ENCODE data around the gene OR2A5.

OR2A5 gene

GRCh38 chr7:144100607-144101006 lies 51.9 kb downstream of the OR2A5 start:
- no peak for DNase-seq (ENCODE audit: low read depth in 1 of 2, low spot score in 1 of 2)
- no peak for TF ChIP-seq JUND (IDR thresholded peaks at IDR 0.05; ENCODE audit: low read depth)
- in situ Hi-C loops (cut with HindIII; ENCODE audit: low pct_unique_long_range_greater_than_20kb, low sequenced_read_pairs): no loop called here

DNA sequence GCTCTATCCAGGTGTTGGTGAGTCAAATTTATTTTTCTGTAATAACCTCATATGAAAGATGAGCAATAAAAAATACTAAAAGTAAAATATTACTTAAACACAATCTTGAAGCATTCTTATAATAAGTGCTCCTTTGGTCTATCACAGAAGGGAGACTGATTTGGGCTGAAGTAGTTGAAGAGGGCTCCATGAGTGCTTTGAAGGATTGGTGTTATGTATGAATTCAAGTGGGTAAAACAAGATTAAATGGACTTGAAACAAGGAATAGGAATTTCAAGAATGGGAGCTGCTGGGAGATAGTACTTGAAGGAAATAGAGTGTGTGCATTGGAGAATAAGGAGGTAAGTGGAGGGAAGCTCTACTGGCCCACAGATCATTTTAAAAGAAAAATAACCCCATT lies 53.3 kb downstream of the OR2A5 start:
- in situ Hi-C loops (cut with HindIII; ENCODE audit: low pct_unique_long_range_greater_than_20kb, low sequenced_read_pairs): no loop called here
- TF ChIP-seq JUND (IDR thresholded peaks at IDR 0.05; ENCODE audit: low read depth): no peak
- no peak for DNase-seq (ENCODE audit: low read depth in 1 of 2, low spot score in 1 of 2)

GRCh38 chr7:144105211-144105610 lies 56.5 kb downstream of the OR2A5 start:
- no peak for DNase-seq (ENCODE audit: low read depth in 1 of 2, low spot score in 1 of 2)

More at GRCh38 chr7:144105211-144105610, 56.5 kb downstream of the OR2A5 start:
- TF ChIP-seq JUND (IDR thresholded peaks at IDR 0.05; ENCODE audit: low read depth): no peak
- in situ Hi-C loops (cut with HindIII; ENCODE audit: low pct_unique_long_range_greater_than_20kb, low sequenced_read_pairs): no loop called here

Data from T47D (cell line).